IPS-20b (cell line): Measurements from ENCODE around the gene TEAD1.

ENCODE experiments used
- H3K27ac ChIP-seq: one replicate; pipeline ENCODE4 v1.5.1; 2013; ENCODE audit warnings: low read length
- H3K27me3 ChIP-seq: 2 replicates; pipeline ENCODE4 v1.6.1; 2013; ENCODE audit warnings: mild to moderate bottlenecking, low read length, inconsistent platforms; ENCODE audit not compliant: insufficient read depth
- H3K36me3 ChIP-seq: 2 replicates; pipeline ENCODE4 v1.6.1; 2013; ENCODE audit warnings: low read depth, mild to moderate bottlenecking, inconsistent platforms, low read length, moderate library complexity; ENCODE audit not compliant: insufficient read depth
- H3K4me1 ChIP-seq: 2 replicates; pipeline ENCODE4 v1.6.1; 2013; ENCODE audit warnings: mild to moderate bottlenecking, control low read depth, inconsistent platforms, low read length, moderate library complexity; ENCODE audit not compliant: insufficient read depth
- H3K4me3 ChIP-seq: 2 replicates; pipeline ENCODE4 v1.5.1; 2013; ENCODE audit warnings: mild to moderate bottlenecking, low read length, inconsistent platforms
- H3K9ac ChIP-seq: 2 replicates; pipeline ENCODE4 v1.6.1; 2013; ENCODE audit warnings: low read depth, mild to moderate bottlenecking, inconsistent platforms, low read length, moderate library complexity
- H3K9me3 ChIP-seq: 2 replicates; pipeline ENCODE4 v1.6.1; 2013; ENCODE audit warnings: mild to moderate bottlenecking, low read depth, low read length, inconsistent platforms; ENCODE audit not compliant: insufficient read depth

TEAD1 gene

DNA sequence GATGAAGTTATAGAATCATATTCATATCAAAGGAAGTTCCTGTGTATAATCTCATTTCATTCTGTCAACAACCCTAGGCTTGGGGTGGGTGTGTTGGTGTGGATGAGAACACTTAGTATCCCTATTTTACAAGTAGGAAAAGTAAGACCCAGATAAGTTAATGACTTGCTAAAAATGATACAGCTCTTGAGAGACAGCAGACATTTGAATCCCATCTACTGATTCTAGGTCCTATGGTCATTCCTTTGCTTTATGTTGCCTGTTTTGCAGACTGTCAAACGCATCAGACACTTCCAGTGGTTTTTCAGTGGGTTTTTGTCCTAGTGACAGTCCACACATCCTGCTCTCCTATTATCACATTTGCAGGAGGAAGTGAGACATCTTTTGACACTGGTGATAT is 153.1 kb downstream of the TEAD1 start:
- Histone ChIP-seq H3K4me3 (peak overlapping the region; percentile 65), H3K4me1 (peaks cover 67% of the 10 kb centered on the region), H3K36me3 (no peaks in the 10 kb centered on the region), H3K27me3 (no peaks in the 10 kb centered on the region), H3K9ac (peak overlapping the region; percentile 73; the same call in 1 of the 2 replicates), H3K27ac (peak overlapping the region; percentile 73), H3K9me3 (no peaks in the 10 kb centered on the region)

DNA sequence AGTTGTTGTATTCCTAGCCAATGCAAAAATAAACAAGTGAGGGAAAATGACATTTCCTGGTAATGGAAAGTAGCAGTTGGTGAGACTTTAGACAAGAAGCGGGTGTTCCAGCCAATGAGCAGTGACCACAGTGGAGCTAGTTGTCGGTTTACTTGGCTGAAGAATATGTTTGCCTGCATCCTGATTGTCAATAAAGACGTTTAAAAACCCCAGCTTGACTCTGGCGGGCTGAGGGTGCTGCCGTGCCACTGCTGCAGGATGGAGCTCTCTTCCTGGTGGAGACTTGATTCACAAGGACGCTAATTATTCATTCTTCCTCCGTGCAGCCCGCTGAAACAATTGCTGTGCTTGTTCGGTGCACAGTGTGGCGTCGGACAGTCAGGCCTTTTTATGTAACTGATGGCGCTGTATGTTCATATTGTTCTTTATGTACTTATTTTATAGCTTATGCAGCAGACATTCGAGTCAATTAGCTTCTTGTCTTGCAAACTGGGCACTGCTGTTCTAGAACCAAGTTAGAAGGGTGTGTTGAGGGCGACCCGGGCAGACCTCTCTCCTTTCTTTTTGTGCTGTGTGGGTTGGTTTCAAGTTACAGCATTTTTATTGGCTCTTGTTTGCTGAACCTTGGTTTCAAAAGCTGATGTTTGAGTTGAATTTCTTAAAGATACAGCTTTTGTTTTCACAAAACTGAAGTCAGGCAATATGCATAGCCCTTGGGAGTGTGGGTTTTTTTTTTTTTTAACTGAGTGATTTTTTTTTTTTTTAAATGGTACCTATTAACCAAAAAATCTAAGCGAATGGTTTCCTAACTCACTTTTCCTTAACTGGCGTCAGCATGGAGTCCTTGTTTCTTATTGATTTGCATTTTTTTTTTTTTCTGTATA is 153.9 kb downstream of the TEAD1 start:
- H3K9ac ChIP-seq, result peak overlapping the region; percentile 73
- peak overlapping the region; percentile 65 for H3K4me3 ChIP-seq
- no peaks in the 10 kb centered on the region for H3K27me3 ChIP-seq
- H3K4me1 ChIP-seq, result peaks cover 69% of the 10 kb centered on the region
- no peaks in the 10 kb centered on the region for H3K9me3 ChIP-seq
- H3K36me3 ChIP-seq, result no peaks in the 10 kb centered on the region
- peak overlapping the region; percentile 73 for H3K27ac ChIP-seq

- Histone ChIP-seq H3K4me1 (peaks cover 70% of the 10 kb centered on the region), H3K9ac (peak overlapping the region; percentile 73; the same call in 1 of the 2 replicates), H3K27me3 (no peaks in the 10 kb centered on the region), H3K4me3 (peak overlapping the region; percentile 65), H3K36me3 (no peaks in the 10 kb centered on the region), H3K9me3 (no peaks in the 10 kb centered on the region), H3K27ac (peak overlapping the region; percentile 73)
Measured at GRCh38 chr11:12829131-12829530, 154.9 kb downstream of the TEAD1 start.

- Histone ChIP-seq H3K27ac (peak overlapping the region; percentile 73), H3K4me3 (peak overlapping the region; percentile 65), H3K4me1 (peaks cover 64% of the 10 kb centered on the region), H3K27me3 (no peaks in the 10 kb centered on the region), H3K9me3 (no peaks in the 10 kb centered on the region), H3K36me3 (no peaks in the 10 kb centered on the region), H3K9ac (peak overlapping the region; percentile 73; the same call in 1 of the 2 replicates)
Measured at GRCh38 chr11:12829540-12830314, 155.5 kb downstream of the TEAD1 start.

DNA sequence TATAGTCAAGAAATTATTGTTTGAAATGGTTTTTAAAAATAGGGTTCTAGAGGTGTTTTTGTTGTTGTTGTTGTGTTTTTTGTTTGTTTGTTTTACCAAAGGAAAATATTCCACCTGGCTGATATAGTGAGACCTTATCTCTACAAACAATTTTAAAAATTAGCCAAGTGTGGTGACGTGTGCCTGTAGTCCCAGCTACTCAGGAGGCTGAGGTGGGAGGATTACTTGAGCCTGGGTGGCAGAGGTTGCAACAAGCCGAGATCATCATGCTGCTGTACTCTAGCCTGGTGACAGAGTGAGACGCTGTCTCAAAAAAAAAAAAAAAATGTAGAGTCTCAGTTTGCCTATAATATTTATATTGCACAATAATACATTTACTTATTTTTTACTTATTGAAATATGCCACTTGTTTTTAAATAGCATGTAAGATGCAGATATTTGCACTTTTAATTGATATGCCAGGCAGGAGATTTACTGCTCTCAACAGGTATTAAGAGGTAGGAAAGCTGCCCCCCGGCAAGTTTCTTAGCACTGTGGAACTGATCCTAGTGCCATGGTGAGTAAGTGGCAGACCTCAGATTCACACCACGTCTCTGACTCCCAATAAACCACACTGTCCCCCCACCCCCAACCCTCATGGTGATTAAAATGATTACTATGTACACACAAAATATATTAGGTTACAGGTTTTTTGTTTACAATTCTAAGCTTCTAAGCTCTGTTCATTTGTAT is 157.4 kb downstream of the TEAD1 start:
- Histone ChIP-seq H3K27me3 (no peaks in the 10 kb centered on the region), H3K9me3 (no peaks in the 10 kb centered on the region)

GRCh38 chr11:12832480-12833224 is 158.4 kb downstream of the TEAD1 start:
- Histone ChIP-seq H3K36me3 (no peaks in the 10 kb centered on the region), H3K9ac (no peak overlapping the region), H3K27me3 (no peaks in the 10 kb centered on the region), H3K9me3 (no peaks in the 10 kb centered on the region), H3K27ac (no peak overlapping the region), H3K4me3 (no peak overlapping the region), H3K4me1 (peaks cover 36% of the 10 kb centered on the region)

More for the DNA sequence above, 157.4 kb downstream of the TEAD1 start:
- Histone ChIP-seq H3K4me1 (peaks cover 46% of the 10 kb centered on the region), H3K27ac (no peak overlapping the region), H3K4me3 (no peak overlapping the region), H3K36me3 (no peaks in the 10 kb centered on the region), H3K9ac (no peak overlapping the region)

- Histone ChIP-seq H3K4me3 (no peak overlapping the region), H3K9ac (no peak overlapping the region), H3K4me1 (peaks cover 26% of the 10 kb centered on the region), H3K27ac (no peak overlapping the region), H3K36me3 (no peaks in the 10 kb centered on the region), H3K9me3 (no peaks in the 10 kb centered on the region), H3K27me3 (no peaks in the 10 kb centered on the region)
Measured at GRCh38 chr11:12834166-12834565, 159.9 kb downstream of the TEAD1 start.

- Histone ChIP-seq H3K4me1 (peaks cover 22% of the 10 kb centered on the region), H3K4me3 (no peak overlapping the region), H3K27ac (no peak overlapping the region), H3K36me3 (no peaks in the 10 kb centered on the region), H3K9me3 (no peaks in the 10 kb centered on the region), H3K27me3 (no peaks in the 10 kb centered on the region), H3K9ac (no peak overlapping the region)
Measured at GRCh38 chr11:12834630-12835029, 160.4 kb downstream of the TEAD1 start.

GRCh38 chr11:12835286-12835685 is 161.1 kb downstream of the TEAD1 start:
- H3K4me1 ChIP-seq, result peaks cover 17% of the 10 kb centered on the region

GRCh38 chr11:12838463-12839123 is 164.4 kb downstream of the TEAD1 start:
- Histone ChIP-seq H3K27ac (no peak overlapping the region), H3K36me3 (no peaks in the 10 kb centered on the region), H3K27me3 (no peaks in the 10 kb centered on the region), H3K4me3 (no peak overlapping the region), H3K4me1 (peaks cover 37% of the 10 kb centered on the region), H3K9me3 (no peaks in the 10 kb centered on the region), H3K9ac (no peak overlapping the region)

More at GRCh38 chr11:12835286-12835685, 161.1 kb downstream of the TEAD1 start:
- Histone ChIP-seq H3K27me3 (no peaks in the 10 kb centered on the region), H3K4me3 (no peak overlapping the region), H3K9me3 (no peaks in the 10 kb centered on the region), H3K9ac (no peak overlapping the region), H3K36me3 (no peaks in the 10 kb centered on the region), H3K27ac (no peak overlapping the region)
